ENCODE results near the gene AHCY. TPM values are rescaled to one million over a fixed set of nuclear protein-coding genes. Genes with fewer than 3 reads are reported as not detected.

The AHCY gene
- total and polyA plus RNA-seq, 11 donors = 48.3 to 132 (median 59.1) TPM

GRCh38 chr20:34232494-34233087 is 70.6 kb downstream of the AHCY start:
- Histone ChIP-seq H3K4me3 (no peak overlapping the region), H3K4me1 (no peaks in the 10 kb centered on the region), H3K36me3 (no peaks in the 10 kb centered on the region), H3K27ac (no peak overlapping the region), H3K9me3 (peaks cover 0 to 13% (median 6%) of the 10 kb centered on the region in 12 donors), H3K27me3 (no peaks in the 10 kb centered on the region)
- intact Hi-C loops (cut with DNase I) = no loop called here
- no peak for ATAC-seq
- WGBS, 4 donors = 89 to 98% (median 95%) methylated on average over 3 of the region's 3 CpGs
- no peak for TF ChIP-seq POLR2A (IDR thresholded peaks at IDR 0.05)
- TF ChIP-seq CTCF (IDR thresholded peaks at IDR 0.05) = no peak
- DNase-seq = no peak

GRCh38 chr20:34231634-34232033 is 71.5 kb downstream of the AHCY start:
- TF ChIP-seq CTCF (IDR thresholded peaks at IDR 0.05) (no peak), POLR2A (IDR thresholded peaks at IDR 0.05) (no peak)
- Histone ChIP-seq H3K9me3 (peaks cover 0 to 3% (median 0%) of the 10 kb centered on the region in 12 donors), H3K4me1 (no peaks in the 10 kb centered on the region), H3K4me3 (no peak overlapping the region), H3K36me3 (no peaks in the 10 kb centered on the region), H3K27ac (no peak overlapping the region), H3K27me3 (no peaks in the 10 kb centered on the region)
- no peak for ATAC-seq
- intact Hi-C loops (cut with DNase I) = no loop called here
- no peak for DNase-seq

Other genes with a start within 250 kb of the AHCY start
- gene EIF2S2, start 191.1 kb downstream of the AHCY start, total RNA-seq = 10 to 100 TPM; 35.5 to 53.8 (median 40.9) TPM
- 10 to 100 TPM; 25.8 to 81.7 TPM for gene EIF2S2, start 191.1 kb downstream of the AHCY start, polyA plus RNA-seq
- 10 to 100 TPM in 6 of 9 donors, 1 to 10 TPM in 3; 3.4 to 23.2 (median 10.4) TPM for gene ASIP, start 61.9 kb downstream of the AHCY start, total RNA-seq
- 100 to 1,000 TPM in 1 of 2 donors, under 1 TPM in 1; 0.75 to 117 TPM for gene ASIP, start 61.9 kb downstream of the AHCY start, polyA plus RNA-seq
- 10 to 100 TPM; 36.4 to 49.0 (median 40.3) TPM for gene ITCH, start 59.9 kb upstream of the AHCY start, total RNA-seq
- gene ITCH, start 59.9 kb upstream of the AHCY start, polyA plus RNA-seq = 10 to 100 TPM in 1 of 2 donors, 1 to 10 TPM in 1; 6.0 to 21.8 TPM
- 100 to 1,000 TPM; 129 to 376 (median 145) TPM for gene DYNLRB1, start 213.1 kb upstream of the AHCY start, total RNA-seq
- 100 to 1,000 TPM; 200 to 405 TPM for gene DYNLRB1, start 213.1 kb upstream of the AHCY start, polyA plus RNA-seq

Measured in heart left ventricle (tissue), 16 donors.